Choroid plexus epithelial cell (primary cell): ENCODE data around the gene PSMB7.

Experiments
- DNase-seq: peaks from one replicate; pipeline ENCODE4 v3.0.0-alpha.2; 2010; ENCODE audit warnings: low read depth
- H3K4me3 ChIP-seq: 2 replicates; pipeline ENCODE4 v1.5.1; 2011; ENCODE audit warnings: low read depth, mild to moderate bottlenecking, control low read depth, low read length, moderate library complexity
- TF ChIP-seq, protein P1 (sequence below): conservative IDR thresholded peaks from 2 replicates; pipeline ENCODE4 v1.5.1; 2011; ENCODE audit warnings: low read depth, mild to moderate bottlenecking, control low read depth, inconsistent platforms, low read length, moderate library complexity

PSMB7 gene

DNA sequence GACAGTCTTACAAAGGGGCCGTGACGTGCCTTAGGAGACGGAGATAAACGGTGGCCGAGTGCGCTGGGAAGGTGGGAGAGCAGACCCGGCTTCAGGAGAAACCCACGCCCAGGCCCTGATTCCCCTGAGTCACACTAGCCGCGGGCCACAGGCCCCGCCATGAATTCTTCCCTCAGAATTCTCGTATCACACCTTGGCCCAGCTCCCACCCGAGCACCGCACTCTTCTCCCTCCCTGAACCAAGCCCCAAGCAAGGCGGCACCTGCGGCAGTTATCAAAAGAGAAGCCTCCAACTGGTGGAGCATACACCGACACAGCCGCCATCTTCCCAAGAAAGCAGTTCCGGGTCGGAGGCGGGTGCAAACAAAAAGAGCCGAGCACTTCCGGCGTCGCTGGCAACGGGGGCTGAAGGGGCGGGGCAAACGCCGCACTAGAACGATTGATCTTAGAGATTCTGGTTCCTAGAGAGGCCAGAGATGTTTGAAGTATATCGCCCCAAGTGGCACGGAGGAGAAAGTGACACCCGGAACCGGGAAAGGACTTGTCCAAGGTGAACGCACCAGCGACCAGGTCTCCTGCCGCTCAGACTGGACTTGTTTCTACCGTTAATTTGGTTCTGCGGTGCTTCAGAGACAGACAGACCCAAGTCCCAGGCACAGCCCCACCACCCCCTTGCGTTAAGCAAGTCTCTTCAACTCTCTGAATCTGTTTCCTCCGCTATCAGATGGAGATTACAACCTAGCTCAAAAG, at the start of gene PSMB7:
TSS of gene PSMB7 (minus strand) at position 341 of the 750 bp plus-strand sequence. CDS start at position 324, 17 bp downstream.
- TF ChIP-seq, protein P1, sequence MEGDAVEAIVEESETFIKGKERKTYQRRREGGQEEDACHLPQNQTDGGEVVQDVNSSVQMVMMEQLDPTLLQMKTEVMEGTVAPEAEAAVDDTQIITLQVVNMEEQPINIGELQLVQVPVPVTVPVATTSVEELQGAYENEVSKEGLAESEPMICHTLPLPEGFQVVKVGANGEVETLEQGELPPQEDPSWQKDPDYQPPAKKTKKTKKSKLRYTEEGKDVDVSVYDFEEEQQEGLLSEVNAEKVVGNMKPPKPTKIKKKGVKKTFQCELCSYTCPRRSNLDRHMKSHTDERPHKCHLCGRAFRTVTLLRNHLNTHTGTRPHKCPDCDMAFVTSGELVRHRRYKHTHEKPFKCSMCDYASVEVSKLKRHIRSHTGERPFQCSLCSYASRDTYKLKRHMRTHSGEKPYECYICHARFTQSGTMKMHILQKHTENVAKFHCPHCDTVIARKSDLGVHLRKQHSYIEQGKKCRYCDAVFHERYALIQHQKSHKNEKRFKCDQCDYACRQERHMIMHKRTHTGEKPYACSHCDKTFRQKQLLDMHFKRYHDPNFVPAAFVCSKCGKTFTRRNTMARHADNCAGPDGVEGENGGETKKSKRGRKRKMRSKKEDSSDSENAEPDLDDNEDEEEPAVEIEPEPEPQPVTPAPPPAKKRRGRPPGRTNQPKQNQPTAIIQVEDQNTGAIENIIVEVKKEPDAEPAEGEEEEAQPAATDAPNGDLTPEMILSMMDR = peak; percentile 88
- peak; percentile 98 for DNase-seq
- H3K4me3 ChIP-seq = peak within 1 kb of the TSS; percentile 68

DNA sequence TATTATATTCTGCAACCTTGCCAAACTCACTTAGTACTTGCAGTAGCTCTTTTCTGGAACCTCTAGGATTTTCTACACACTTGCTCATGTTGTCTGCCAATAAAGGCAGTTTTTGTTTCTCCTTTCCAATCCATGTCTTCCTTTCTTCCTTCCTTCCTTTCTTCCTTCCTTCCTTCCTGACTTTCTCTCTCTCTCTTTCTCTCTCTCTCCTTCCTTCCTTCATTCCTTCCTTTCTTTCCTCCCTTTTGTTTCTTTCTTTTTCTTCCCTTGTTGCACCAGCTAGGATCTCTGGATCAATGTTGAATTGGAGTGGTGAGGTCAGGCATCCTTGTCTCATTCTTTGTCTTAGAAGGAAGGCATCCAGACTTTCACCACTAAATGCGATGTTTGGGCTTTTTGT, 47.5 kb upstream of the PSMB7 start:
- no peak for DNase-seq
- H3K4me3 ChIP-seq = no peak overlapping the region
- TF ChIP-seq, protein P1 = no peak

GRCh38 chr9:124458441-124458840, 43.2 kb upstream of the PSMB7 start:
- no peak for DNase-seq
- TF ChIP-seq, protein P1 = no peak

GRCh38 chr9:124457887-124458431, 42.7 kb upstream of the PSMB7 start:
- TF ChIP-seq, protein P1 = no peak
- no peak for DNase-seq
- H3K4me3 ChIP-seq = no peak overlapping the region

More at GRCh38 chr9:124458441-124458840, 43.2 kb upstream of the PSMB7 start:
- no peak overlapping the region for H3K4me3 ChIP-seq

DNA sequence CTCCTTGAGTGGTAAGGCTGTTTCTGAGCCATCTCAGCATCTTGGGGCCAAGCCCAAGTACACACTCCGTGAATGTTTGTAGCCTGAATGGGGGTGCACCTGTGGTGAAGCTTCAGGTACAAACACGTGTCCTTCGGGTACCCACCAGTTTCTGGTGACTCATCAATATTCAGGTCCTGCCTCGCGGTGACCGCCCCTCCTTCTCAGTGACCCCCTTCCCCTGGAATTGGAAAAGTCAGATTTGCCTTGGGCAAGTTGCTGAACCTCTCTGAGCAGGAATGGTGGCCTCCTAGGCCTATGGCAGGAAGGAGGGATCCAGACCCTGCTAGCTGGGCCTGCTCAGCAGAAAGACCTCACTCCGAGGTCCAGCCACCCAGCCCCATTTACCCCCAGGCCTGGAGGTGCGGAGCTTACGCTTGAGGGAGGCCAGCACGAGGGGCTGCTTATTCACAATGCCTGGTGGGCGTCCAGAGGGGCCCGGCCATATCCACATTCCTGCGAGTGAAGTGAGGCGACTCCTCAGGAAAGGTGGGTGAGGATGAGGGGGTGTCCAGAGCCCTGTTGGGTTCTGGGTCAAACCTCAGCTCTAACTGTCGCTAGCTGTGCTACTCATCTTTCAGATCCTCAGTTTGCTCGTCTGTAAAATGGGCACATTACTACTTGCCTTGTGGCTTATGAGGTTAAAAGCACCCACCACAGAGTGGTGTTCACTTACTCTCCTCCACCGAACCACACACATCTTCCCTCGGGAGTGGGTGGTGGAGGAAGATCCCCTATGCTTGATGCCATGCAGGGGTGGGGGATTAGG, 42.0 kb upstream of the PSMB7 start:
- TF ChIP-seq, protein P1 = no peak
- H3K4me3 ChIP-seq = no peak overlapping the region
- no peak for DNase-seq

- no peak for DNase-seq
- TF ChIP-seq, protein P1 = no peak
- no peak overlapping the region for H3K4me3 ChIP-seq
These were observed 41.3 kb upstream of the PSMB7 start for GRCh38 chr9:124456341-124457078.
